Measurements from ENCODE around the gene ZNF280C. TPM values are rescaled to one million over a fixed set of nuclear protein-coding genes. Genes with fewer than 3 reads are reported as not detected.

Gene ZNF280C
- 7.8 and 10.3 TPM in 2 replicates for total RNA-seq

GRCh38 chrX:130268449-130269170 lies at the start of gene ZNF280C:
TSS of gene ZNF280C (minus strand) at chrX:130268899. CDS start at chrX:130260449, 8,450 bp downstream.

GRCh38 chrX:130171446-130172126 lies 97.1 kb downstream of the ZNF280C start, which contains the start of gene RAB33A:
TSS of gene RAB33A (plus strand) at chrX:130171962. CDS start at chrX:130172063, 101 bp downstream.

GRCh38 chrX:130165703-130166502 lies 102.8 kb downstream of the ZNF280C start, which contains the start of gene AIFM1:
TSS of gene AIFM1 (minus strand) at chrX:130165841. CDS start at chrX:130165656, 185 bp downstream.

Small RNA genes within 50 kb of the gene (small RNA-seq; reads per million reads assigned to genes)
- not detected for gene RNU6-1130P

Other genes starting within 250 kb of the ZNF280C start
- 28.8 and 31.4 TPM in 2 replicates for gene ELF4, start 158.4 kb downstream of the ZNF280C start, total RNA-seq
- 13.4 and 17.4 TPM in 2 replicates for gene AIFM1, start 103.1 kb downstream of the ZNF280C start, total RNA-seq
- 0.10 and 0.65 TPM in 2 replicates for gene RAB33A, start 96.9 kb downstream of the ZNF280C start, total RNA-seq
- 8.0 and 8.5 TPM in 2 replicates for gene SLC25A14, start 71.0 kb upstream of the ZNF280C start, total RNA-seq
- not detected in 2 replicates for gene GPR119, start 116.8 kb upstream of the ZNF280C start, total RNA-seq
- gene RBMX2, start 133.1 kb upstream of the ZNF280C start, total RNA-seq, result 20.9 and 21.9 TPM in 2 replicates